GM20000 (cell line): ENCODE measurements around the gene PLA2G6.

Experiments used
- DNase-seq: peaks from one replicate; pipeline ENCODE4 v3.0.0; 2012; ENCODE audit warnings: low spot score
- TF ChIP-seq, protein P1 (sequence below): IDR thresholded peaks from 2 replicates; pipeline ENCODE4 v1.5.1; 2012; ENCODE audit warnings: mild to moderate bottlenecking, control low read depth; ENCODE audit errors: extremely low read depth, missing control alignments

Gene PLA2G6

GRCh38 chr22:38203090-38203810 lies 21.6 kb upstream of the PLA2G6 start:
- peak; percentile 66 for DNase-seq
- TF ChIP-seq, protein P1, sequence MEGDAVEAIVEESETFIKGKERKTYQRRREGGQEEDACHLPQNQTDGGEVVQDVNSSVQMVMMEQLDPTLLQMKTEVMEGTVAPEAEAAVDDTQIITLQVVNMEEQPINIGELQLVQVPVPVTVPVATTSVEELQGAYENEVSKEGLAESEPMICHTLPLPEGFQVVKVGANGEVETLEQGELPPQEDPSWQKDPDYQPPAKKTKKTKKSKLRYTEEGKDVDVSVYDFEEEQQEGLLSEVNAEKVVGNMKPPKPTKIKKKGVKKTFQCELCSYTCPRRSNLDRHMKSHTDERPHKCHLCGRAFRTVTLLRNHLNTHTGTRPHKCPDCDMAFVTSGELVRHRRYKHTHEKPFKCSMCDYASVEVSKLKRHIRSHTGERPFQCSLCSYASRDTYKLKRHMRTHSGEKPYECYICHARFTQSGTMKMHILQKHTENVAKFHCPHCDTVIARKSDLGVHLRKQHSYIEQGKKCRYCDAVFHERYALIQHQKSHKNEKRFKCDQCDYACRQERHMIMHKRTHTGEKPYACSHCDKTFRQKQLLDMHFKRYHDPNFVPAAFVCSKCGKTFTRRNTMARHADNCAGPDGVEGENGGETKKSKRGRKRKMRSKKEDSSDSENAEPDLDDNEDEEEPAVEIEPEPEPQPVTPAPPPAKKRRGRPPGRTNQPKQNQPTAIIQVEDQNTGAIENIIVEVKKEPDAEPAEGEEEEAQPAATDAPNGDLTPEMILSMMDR = no peak

DNA sequence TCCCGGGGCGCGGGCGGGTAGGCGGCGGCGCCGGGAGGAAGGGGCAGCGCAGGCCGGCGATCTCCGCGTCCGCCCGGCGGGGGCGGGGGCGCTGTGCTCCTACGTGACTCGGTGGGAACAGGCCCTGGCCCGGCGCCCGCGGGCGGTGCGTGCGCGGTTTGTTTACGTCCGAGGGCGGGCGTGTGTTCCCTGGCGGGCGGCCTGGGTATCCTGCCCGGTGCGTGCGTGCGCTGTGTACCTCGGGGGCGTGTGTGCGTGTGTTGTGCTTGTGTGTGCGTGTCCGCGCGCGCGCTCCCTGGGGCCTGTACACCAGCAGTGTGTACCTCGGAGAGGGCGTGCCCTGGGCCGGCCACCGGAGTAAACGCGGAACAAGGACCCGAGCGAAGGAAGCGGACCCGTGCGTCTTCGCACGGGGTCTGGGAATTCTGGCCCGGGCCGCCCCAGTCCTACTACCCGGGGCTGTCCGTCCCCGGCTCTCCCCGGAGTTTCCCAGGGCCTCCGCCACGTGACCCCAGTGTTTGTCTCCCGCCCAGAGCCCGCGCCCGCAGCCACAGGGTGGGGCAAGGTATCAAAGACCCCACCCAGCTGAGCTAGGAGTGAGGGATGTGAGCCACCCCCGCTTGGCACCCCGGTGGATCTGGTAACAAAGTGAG lies 20.9 kb upstream of the PLA2G6 start:
- peak; percentile 60 for DNase-seq
- TF ChIP-seq, protein P1 = peak; percentile 14

DNA sequence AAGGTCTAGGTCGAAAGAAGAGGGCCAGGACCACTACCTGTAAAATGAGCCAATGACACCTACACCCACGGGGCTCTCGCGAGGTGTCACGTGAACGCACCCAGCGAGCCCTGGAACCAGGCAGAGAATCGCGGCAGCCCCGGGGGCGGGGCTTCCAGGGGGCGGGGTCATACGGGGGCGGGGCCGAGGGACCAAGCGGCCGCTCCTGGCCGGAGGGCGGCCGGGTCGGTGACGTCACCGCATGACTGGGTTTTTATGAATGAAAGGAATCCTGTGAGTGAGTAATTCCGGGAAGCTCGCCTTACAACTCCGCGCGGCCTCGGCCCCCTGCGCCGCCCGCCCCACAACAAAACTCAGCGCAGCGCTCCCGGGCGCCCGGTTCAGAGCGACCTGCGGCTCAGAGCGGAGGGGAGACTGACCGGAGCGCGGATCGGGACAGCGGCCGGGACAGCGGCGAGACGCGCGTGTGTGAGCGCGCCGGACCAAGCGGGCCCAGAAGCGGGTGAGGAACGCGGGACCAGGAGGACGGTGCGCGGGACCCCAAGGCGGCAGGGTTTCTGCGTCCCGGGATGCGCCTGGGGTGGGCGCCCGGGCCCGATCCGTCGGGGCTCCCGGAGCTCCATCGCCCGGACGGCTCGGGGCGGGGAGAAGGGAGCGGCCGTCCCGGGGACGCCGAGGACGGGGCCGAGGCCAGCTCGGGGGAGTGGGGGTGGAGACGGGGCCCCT lies 20.2 kb upstream of the PLA2G6 start, which contains the start of gene MAFF:
TSS of gene MAFF (plus strand) at position 284 of the 726 bp plus-strand sequence. CDS start 11,860 bp downstream, outside the sequence.
- TF ChIP-seq, protein P1 = no peak
- DNase-seq = peak; percentile 97

- TF ChIP-seq, protein P1 = no peak
These were observed 19.7 kb upstream of the PLA2G6 start for GRCh38 chr22:38201371-38201710.

DNA sequence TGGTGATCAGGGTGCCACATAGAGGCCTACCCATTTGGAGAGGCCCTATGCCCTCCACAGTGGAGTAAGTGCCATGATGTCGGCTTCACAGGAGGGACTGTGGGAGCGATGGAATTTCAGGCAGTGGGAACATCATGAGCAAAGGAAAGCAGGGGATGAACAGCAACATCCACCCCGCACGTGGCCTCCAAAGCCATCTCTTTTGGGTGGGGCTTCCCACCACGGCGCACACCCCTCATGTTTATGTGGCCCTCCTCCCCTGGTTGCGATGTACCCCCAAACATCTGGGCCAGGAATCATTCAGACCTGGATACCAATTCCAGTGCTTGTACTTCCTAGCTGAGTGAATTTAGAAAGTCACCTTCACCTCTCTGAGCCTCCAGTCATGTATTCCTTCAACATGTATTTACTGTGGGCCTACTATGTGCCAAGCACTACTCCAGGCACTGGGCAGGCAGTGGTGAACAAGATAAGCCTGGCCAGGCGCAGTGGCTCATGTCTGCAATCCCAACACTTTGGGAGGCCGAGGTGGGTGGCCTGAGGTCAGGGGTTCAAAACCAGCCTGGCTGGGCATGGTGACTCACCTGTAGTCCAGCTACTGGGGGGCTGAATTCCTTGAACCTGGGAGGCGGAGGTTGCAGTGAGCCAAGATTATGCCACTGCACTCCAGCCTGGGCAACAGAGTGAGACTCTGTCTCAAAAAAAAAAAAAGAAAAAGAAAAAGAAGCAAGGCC lies 18.4 kb upstream of the PLA2G6 start:
- DNase-seq = no peak
- TF ChIP-seq, protein P1 = no peak

More at GRCh38 chr22:38201371-38201710, 19.7 kb upstream of the PLA2G6 start:
- DNase-seq = no peak

DNA sequence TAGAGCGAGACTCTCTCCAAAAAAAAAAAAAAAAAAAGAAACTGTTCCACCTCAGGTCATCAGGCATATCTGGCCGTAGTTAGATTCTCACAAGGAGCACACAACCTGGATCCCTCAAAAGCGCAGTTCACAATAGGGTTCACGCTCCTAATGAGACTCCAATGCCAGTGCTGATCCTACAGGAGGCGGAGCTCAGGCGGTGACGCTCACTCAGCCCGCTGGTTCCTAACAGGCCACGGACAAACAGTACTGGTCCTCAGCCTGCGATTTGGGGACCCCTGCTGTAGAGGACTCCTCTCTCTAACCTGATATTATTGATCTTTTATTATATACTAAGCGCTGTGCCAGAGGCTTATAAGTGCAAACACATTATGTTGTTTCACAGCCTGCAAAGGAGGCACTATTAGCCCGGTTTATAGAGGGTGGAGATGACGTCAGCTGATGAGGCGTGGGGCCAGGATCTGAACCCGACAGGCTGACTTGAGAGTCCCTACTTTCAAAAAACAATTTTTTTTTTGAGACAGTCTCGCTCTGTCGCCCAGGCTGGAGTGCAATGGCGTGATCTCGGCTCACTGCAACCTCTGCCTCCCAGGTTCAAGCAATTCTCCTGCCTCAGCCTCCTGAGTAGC lies 15.3 kb upstream of the PLA2G6 start:
- no peak for DNase-seq
- TF ChIP-seq, protein P1 = no peak
